ENCODE measurements around the gene MXRA5.
"Not testable (repeated sequence)": the region's sequence is repeated elsewhere in the genome, so short reads cannot be mapped to it uniquely, and the experiment has no call there.

The MXRA5 gene

DNA sequence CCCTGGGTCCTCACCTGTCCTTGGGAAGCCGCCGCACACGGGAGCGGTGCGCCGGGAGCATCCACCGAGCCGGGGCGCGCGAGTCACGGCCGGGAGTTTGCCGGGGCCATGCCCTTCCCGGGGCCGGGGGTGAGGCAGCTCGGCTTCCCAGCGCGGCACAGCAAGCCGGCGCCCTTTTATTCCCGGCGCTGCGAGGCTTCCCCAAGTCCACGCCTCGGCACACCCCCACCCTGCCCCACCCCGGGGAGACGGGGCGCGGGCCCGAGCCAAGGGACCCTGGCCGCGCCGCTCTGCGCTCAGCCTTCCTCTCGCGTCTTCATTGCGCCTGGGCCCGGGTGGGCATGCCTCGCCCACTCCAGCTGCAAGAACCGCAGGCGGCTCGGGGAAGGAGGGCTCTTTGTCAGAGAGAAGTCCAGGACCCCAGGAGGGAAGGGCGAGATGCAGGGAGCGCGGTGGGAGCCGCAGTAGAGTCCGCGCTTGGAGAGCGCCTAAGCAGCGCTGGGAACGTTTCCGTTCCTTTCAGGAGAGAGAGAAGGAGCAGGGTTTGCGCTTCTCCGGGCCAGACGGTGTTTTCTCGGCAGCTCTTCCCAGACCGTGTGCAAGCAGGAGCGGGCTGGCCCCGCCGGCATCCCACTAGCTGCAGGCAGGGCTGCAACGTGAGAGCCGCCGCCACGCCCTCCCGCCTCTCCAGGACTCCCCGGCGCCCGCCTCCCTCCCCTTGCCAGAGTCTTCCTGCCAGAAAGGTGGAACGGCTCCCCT lies at the start of gene MXRA5:
MXRA5 (minus strand) TSS at position 152 of the 759 bp plus-strand sequence. CDS start 2,819 bp downstream, outside the sequence.
- no peak for DNase-seq (ENCODE audit: low spot score)

GRCh38 chrX:3393581-3394111 lies 47.2 kb upstream of the MXRA5 start:
- no peak for DNase-seq (ENCODE audit: low spot score)

DNA sequence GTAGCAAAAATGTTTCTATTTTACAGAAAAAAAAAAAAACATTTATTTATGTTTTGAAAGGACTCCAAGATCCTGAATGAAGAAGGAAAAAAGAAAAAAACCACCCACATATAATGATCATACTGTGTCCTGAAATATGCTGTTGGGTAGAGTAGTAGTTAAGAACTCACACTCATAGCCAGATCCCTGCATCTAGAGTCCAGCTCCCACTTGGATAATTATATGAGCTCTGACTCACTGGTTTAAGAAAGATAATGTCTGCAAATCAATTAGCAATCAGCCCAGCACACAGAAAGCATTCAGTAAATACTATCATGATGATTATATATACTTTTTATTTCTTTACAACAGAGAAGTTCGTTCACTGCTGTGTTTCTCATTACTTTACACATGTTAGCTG lies 46.7 kb upstream of the MXRA5 start:
- DNase-seq (ENCODE audit: low spot score), result no peak

DNA sequence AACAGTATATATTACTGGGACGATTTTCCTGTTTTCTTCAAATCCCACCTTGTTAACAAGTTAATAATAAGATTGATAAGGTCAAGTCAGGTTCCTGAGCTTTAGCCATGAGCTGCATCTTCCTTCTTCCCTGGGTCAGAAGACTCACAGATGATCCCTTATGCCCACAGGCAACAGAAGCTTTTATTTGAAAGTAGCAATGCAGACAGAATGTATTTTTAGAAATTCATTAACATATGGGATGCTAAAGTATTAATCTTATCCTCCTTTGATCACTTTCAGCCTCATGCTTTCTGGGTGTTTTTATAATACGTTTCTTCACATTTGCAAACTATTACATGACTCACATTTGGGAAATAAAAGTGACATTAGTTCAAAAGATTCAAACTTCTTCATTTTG lies 42.0 kb upstream of the MXRA5 start:
- DNase-seq (ENCODE audit: low spot score), result no peak

DNA sequence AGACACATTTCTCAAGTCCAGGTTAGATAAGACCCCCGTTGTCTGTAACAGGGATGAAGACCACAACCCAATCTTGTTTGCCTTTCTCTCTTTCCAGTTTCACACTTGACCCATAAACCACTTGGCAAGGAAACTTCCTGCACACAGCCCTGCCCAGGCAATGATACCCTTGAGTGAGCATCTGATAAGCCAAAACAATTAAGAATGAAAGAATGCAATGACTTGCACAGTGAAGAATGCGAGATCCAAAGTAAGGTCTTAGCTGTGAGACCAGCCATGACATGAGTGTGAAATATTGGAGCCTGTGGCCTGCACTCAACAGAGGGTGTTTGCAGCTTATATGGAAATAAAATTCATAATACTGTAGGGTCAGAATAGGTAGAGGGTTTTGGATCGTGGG lies 37.9 kb upstream of the MXRA5 start:
- DNase-seq (ENCODE audit: low spot score), result no peak

- DNase-seq (ENCODE audit: low spot score), result no peak
Observed at GRCh38 chrX:3380603-3381002, 34.2 kb upstream of the MXRA5 start.

DNA sequence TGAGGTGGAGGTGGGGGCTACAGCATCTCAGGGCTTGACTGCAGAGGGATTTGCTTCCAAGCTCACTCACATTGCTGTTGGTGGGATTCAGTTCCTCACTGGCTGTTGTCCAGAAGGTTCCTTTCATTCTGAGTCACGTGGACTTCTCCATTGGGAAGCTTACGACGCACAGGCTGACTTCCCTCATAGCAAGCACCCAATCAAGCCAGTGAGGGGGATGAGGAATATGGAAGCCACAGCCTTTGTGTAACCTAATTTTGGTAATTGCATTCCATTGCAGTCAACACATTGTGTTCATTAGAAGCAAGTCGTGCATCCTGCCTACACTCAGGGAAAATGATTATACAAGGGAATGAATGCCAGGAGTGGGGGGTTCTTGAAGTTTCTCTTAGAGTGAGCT lies 32.7 kb upstream of the MXRA5 start:
- DNase-seq (ENCODE audit: low spot score), result no peak

DNA sequence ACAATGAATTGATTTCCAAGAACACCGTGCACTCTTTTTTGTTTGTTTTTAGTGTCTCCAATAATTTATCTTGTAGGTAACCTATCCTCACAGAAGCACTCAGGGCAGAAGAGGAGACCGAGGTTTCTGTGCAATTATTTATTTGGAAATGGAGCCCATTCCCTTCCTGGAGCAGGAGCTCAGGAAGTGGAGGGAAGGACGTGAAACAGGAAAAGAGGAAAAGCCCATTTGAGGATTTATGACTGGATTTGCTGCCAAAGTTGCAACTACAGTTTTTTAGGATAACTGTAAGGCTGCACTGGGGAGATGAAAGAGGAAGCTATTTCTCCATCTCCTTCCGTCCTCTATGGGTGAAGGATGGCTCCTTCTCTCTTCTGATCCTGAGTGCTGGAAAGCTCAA lies 31.7 kb upstream of the MXRA5 start:
- DNase-seq (ENCODE audit: low spot score), result no peak

DNA sequence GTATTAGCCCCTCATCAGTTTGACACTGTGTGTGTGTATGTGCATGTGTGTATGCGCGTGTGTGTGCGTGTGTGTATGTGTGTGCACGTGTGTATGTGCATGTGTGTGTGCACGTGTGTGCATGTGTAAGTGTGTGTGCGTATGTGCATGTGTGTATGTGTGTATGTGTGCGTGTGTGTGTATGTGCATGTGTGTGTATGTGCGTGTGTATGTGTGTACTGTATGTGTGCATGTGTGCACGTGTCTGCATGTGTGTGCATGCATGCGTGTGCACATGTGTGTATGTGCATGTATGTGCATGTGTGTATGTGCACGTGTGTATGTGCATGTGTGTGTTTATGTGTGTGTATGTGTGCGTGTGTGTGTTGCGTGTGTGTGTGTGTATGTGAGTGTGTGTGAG lies 31.1 kb upstream of the MXRA5 start:
- DNase-seq (ENCODE audit: low spot score), result no peak

DNA sequence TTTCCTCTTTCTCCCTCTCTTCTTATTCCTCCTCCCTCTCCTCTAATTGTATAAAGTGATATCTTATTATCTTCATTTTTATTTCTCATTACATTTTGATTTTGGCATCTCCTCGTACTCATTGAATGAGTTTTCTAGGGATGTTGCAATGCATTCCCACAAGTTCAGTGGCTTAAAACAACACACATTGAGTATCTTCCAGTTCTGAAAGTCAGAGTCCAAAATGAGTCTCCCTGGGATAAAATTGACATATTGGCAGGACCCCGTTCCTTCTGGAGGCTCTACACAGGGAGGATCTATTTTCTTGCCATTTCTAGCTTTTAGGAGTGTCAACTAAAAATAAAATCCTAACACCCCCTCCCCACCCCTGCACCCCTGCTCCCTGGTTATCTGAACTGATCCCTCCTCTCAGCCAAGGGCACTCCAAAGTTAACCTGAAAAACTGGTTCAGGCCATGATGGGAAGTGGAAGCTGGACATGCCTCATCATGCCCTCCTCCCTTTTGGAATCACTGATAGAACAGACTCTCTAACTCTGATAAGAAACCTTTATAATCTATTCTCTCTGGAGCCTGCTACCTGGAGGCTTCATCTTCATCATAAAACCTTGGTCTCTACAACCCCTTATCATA lies 29.5 kb upstream of the MXRA5 start:
- DNase-seq (ENCODE audit: low spot score), result not testable (repeated sequence)

- no peak for DNase-seq (ENCODE audit: low spot score)
Observed at GRCh38 chrX:3374108-3374800, 27.8 kb upstream of the MXRA5 start.

- DNase-seq (ENCODE audit: low spot score), result no peak
Observed at GRCh38 chrX:3371163-3371562, 24.7 kb upstream of the MXRA5 start.

DNA sequence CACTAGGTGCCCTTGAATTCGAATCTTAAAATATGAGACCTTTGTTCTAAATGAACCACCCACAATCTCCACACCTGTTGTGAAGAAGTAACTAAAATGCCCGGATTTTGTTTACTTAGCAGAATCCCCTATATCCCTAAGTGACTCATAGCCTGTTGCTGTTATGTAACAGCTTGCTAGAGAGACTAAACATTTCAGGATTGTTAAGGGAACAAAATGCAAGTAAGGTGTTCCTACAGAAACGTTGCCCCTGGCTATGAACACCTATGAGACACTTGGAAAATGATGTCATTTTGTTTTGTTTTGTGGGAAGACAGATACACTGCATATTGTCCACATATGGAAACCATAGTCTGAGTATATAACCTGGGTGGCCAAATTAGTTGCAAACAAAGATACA lies 24.2 kb upstream of the MXRA5 start:
- no peak for DNase-seq (ENCODE audit: low spot score)

- DNase-seq (ENCODE audit: low spot score), result no peak
Observed at GRCh38 chrX:3362956-3363355, 16.5 kb upstream of the MXRA5 start.

- no peak for DNase-seq (ENCODE audit: low spot score)
Observed at GRCh38 chrX:3360881-3361280, 14.4 kb upstream of the MXRA5 start.

DNA sequence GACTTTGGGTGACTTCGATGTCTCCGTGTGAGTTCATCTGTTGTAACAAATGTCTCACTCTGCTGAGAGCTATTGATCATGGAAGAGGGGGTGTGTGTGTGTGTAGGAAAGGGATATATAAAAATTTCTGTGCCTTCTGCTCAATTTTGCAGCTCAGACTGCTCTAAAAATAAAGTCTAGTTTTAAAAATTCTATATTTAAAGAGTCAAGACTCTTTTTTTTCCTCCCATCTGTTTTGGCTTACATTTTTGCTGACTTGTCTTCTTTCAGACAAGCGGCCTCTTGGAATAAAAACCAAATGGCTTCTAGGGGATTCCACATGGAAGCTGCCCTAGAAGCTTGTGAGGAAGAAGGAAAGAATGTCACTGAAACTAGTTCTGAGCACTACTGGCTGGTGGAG lies 6.3 kb upstream of the MXRA5 start:
- not testable (repeated sequence) for DNase-seq (ENCODE audit: low spot score)

- no peak for DNase-seq (ENCODE audit: low spot score)
Observed at GRCh38 chrX:3351276-3351675, 4.8 kb upstream of the MXRA5 start.

DNA sequence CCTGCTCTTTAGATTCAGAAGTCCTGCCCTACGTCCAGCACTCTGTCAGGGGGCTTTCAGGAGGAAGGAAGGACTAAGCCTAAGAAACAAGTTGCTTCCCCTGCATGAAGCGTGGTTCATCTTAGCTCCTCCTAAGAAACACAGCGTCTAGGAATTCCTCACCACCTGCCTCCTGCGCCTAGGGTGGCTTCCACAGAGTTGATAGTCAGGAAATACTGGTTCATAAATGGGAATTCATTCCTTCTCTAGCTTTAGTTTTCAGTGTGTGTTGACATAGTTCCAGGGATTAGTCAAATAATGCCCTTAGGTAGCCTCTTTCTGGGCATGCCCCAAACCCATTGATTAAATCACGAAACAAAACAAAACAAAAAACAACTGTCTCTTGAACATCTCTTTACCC lies 1.7 kb upstream of the MXRA5 start:
- DNase-seq (ENCODE audit: low spot score), result no peak

DNA sequence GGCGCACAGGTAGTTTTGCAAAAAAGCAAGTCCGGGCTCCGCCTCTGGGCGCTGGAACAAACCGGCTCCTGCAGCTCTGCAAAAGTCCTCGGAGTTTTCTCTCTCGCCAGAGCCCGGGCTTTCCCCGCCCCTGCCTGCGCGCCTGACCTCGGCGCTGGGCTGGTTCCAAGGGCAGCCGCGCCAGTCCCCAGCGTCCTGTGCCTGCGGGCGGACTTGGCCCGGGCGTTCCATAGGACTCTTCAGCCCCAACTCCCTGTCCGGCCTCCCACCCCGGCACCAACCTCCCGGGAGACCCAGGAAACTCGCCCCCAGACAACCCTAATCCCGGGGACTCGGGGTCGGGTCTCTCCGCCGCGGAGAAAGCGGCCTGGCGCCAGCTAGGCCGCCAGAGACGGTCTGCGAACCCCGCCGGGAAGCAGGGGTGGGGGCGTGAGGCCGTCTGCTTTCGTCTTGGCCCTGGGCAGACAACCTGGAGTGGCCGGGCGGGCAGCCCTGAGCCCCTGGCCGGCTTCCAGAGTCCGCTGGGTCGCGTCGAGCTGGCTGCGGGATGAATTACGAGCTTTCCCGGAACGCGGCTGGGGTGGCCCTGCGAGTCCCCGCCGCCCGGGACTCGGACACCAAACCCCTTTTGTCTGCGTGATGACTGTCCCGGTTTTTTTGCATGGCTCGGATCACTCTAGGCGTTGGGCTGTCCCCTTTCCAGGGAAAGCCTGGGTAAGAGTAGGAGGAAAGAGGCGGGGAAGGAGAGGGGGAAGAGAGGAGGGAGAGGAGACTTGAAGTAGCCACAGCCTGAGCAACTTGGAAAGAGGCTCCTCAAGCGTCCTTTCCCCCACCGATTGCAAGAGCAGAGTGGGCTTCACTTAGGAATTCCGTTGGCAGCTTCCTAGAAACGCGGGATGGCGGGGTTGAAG lies 916 bp downstream of the MXRA5 start:
- DNase-seq (ENCODE audit: low spot score), result no peak

DNA sequence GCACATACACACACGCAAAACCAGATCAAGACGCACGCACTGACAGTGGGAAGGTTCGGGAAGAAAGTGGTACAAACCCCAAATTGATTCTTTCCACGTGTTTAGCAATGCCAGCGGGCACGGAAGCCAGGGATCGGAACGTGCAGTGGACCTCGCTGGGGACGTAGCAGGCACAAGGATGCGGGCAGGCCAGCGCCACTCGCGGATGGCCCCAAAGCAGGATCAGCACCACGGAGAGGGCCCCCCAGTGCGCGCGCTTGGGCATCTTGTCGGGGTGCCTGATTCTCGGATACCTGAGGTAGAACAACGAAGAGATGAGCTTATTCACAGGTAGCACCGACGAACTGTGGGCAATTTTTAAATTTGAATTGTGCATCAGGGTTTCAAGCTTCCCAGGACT lies 2.9 kb downstream of the MXRA5 start:
- not testable (repeated sequence) for DNase-seq (ENCODE audit: low spot score)

- no peak for DNase-seq (ENCODE audit: low spot score)
Observed at GRCh38 chrX:3340016-3340415, 6.4 kb downstream of the MXRA5 start.

GRCh38 chrX:3326681-3327080 lies 19.8 kb downstream of the MXRA5 start:
- no peak for DNase-seq (ENCODE audit: low spot score)
